ENCODE results near the gene RASL10B.

DNA sequence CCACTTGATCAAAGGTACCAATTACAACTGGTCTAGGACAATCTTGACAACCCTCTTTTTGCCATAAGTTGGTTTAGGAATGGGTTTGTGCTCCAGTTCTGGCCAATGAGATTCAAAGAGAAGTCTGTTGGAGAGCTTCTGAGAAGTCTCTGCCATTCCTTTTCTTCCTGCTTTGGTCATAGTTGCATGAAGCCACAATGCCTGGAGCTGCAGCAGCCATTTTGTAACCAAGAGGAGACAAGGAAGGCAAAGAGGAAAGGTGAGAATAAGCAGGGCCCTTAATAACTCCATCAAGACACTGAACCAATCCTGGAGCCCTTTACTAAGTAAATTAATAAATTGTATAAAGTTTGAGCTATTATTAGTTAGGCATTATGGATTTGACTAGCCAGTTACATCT lies 25.8 kb downstream of the RASL10B start:
- TF ChIP-seq EZH2phosphoT487 (IDR thresholded peaks at IDR 0.05; ENCODE audit: low read depth) = no peak
- TF ChIP-seq, protein P1, sequence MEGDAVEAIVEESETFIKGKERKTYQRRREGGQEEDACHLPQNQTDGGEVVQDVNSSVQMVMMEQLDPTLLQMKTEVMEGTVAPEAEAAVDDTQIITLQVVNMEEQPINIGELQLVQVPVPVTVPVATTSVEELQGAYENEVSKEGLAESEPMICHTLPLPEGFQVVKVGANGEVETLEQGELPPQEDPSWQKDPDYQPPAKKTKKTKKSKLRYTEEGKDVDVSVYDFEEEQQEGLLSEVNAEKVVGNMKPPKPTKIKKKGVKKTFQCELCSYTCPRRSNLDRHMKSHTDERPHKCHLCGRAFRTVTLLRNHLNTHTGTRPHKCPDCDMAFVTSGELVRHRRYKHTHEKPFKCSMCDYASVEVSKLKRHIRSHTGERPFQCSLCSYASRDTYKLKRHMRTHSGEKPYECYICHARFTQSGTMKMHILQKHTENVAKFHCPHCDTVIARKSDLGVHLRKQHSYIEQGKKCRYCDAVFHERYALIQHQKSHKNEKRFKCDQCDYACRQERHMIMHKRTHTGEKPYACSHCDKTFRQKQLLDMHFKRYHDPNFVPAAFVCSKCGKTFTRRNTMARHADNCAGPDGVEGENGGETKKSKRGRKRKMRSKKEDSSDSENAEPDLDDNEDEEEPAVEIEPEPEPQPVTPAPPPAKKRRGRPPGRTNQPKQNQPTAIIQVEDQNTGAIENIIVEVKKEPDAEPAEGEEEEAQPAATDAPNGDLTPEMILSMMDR (IDR thresholded peaks at IDR 0.05; ENCODE audit: low read depth, low read length) = no peak

All from OCI-LY3 (cell line).